OCI-LY3 (cell line): ENCODE measurements around the gene LSS.
A peak's percentile ranks its signal among the peaks of the same experiment; 100 is the strongest.
"Not testable (repeated sequence)": the region's sequence is repeated elsewhere in the genome, so short reads cannot be mapped to it uniquely, and the experiment has no call there.

Source experiments
- H2AFZ ChIP-seq: fragments of 200-600, 300-600 bp; shearing (Covaris generic); 2 replicates; pipeline ENCODE4 v1.6.0; 2014; ENCODE audit warnings: antibody characterized with exemption, low read depth, low read length
- H3K27ac ChIP-seq: fragments of 200-600, 300-600 bp; sonication (generic); 2 replicates; pipeline ENCODE4 v1.5.1; 2014; ENCODE audit warnings: mild to moderate bottlenecking, low read length, moderate library complexity, mixed read lengths
- H3K27me3 ChIP-seq: fragments of 200-600, 300-600 bp; sonication (generic); 2 replicates; pipeline ENCODE4 v1.6.1; 2014; ENCODE audit warnings: low read depth, low read length, mixed read lengths
- H3K36me3 ChIP-seq: fragments of 200-600, 300-600 bp; sonication (generic); replicated peaks from 2 replicates; pipeline ENCODE3; 2014; ENCODE audit warnings: low read depth, low read length, mixed read lengths
- H3K4me1 ChIP-seq: fragments of 300-600, 200-600 bp; sonication (generic); 2 replicates; pipeline ENCODE4 v1.6.1; 2014; ENCODE audit warnings: low read length, mixed read lengths
- H3K4me2 ChIP-seq: fragments of 200-600, 300-600 bp; sonication (generic); 2 replicates; pipeline ENCODE4 v1.6.1; 2014; ENCODE audit warnings: low read length, mixed read lengths
- H3K4me3 ChIP-seq: fragments of 300-600, 200-600 bp; sonication (generic); 2 replicates; pipeline ENCODE4 v1.5.1; 2014; ENCODE audit warnings: antibody characterized with exemption, mild to moderate bottlenecking, low read length, moderate library complexity
- H3K79me2 ChIP-seq: fragments of 300-600, 200-600 bp; shearing (Covaris generic); 2 replicates; pipeline ENCODE4 v1.6.1; 2014; ENCODE audit warnings: mild to moderate bottlenecking, low read length, mixed read lengths
- H3K9ac ChIP-seq: fragments of 300-600, 200-600 bp; shearing (Covaris generic); 2 replicates; pipeline ENCODE4 v1.6.0; 2014; ENCODE audit warnings: mild to moderate bottlenecking, low read length, moderate library complexity
- H3K9me3 ChIP-seq: fragments of 200-600, 300-600 bp; shearing (Covaris generic); 2 replicates; pipeline ENCODE4 v1.6.1; 2014; ENCODE audit warnings: low read length, mixed read lengths; ENCODE audit not compliant: insufficient read depth
- H4K20me1 ChIP-seq: fragments of 200-600, 300-600 bp; sonication (generic); 2 replicates; pipeline ENCODE4 v1.6.1; 2016; ENCODE audit warnings: low read length, mixed read lengths; ENCODE audit not compliant: insufficient read depth
- CTCF ChIP-seq: fragments of 200-600, 300-600 bp; sonication (generic); IDR thresholded peaks from 2 replicates; pipeline ENCODE4 v1.5.1; 2014; ENCODE audit warnings: antibody characterized with exemption, low read length, low read depth
- EZH2phosphoT487 ChIP-seq: fragments of 200-600 bp; shearing (Covaris generic); IDR thresholded peaks from 2 replicates; pipeline ENCODE4 v1.6.1; 2018; ENCODE audit warnings: antibody characterized with exemption, mixed run types, low read depth

The LSS gene

GRCh38 chr21:46187261-46187660 lies 41.3 kb downstream of the LSS start:
- H3K9me3 ChIP-seq: no peaks in the 10 kb centered on the region
- H3K9ac ChIP-seq: no peak overlapping the region
- H4K20me1 ChIP-seq: no peaks in the 10 kb centered on the region
- H3K4me2 ChIP-seq: no peak overlapping the region
- H3K4me1 ChIP-seq: no peaks in the 10 kb centered on the region
- no peaks in the 10 kb centered on the region for H3K79me2 ChIP-seq
- TF ChIP-seq CTCF (no peak), EZH2phosphoT487 (no peak)
- no peaks in the 10 kb centered on the region for H3K27me3 ChIP-seq
- no peak overlapping the region for H2AFZ ChIP-seq
- H3K27ac ChIP-seq: no peak overlapping the region
- H3K36me3 ChIP-seq: peaks cover 15% of the 10 kb centered on the region
- no peak overlapping the region for H3K4me3 ChIP-seq

GRCh38 chr21:46185716-46186115 lies 42.9 kb downstream of the LSS start:
- Histone ChIP-seq H3K9me3 (no peaks in the 10 kb centered on the region), H3K27ac (no peak overlapping the region), H3K79me2 (no peaks in the 10 kb centered on the region), H4K20me1 (no peaks in the 10 kb centered on the region), H3K4me1 (no peaks in the 10 kb centered on the region), H3K27me3 (no peaks in the 10 kb centered on the region), H3K4me2 (peak overlapping the region; percentile 56), H3K9ac (peak overlapping the region; percentile 40; the same call in 1 of the 2 replicates), H3K36me3 (peaks cover 8% of the 10 kb centered on the region), H2AFZ (no peak overlapping the region), H3K4me3 (peak overlapping the region; percentile 76)
- TF ChIP-seq CTCF (no peak), EZH2phosphoT487 (no peak)

- no peak overlapping the region for H2AFZ ChIP-seq
- H4K20me1 ChIP-seq: no peaks in the 10 kb centered on the region
- no peak for TF ChIP-seq CTCF
- TF ChIP-seq EZH2phosphoT487: no peak
- H3K79me2 ChIP-seq: no peaks in the 10 kb centered on the region
- peak overlapping the region; percentile 40 for H3K9ac ChIP-seq
- peak overlapping the region; percentile 56 for H3K4me2 ChIP-seq
- H3K9me3 ChIP-seq: no peaks in the 10 kb centered on the region
- H3K4me3 ChIP-seq: peak overlapping the region; percentile 76
- H3K4me1 ChIP-seq: no peaks in the 10 kb centered on the region
- no peaks in the 10 kb centered on the region for H3K27me3 ChIP-seq
- peaks cover 8% of the 10 kb centered on the region for H3K36me3 ChIP-seq
- H3K27ac ChIP-seq: no peak overlapping the region
Measured at GRCh38 chr21:46184625-46185555, 43.7 kb downstream of the LSS start.

GRCh38 chr21:46183910-46184624 lies 44.5 kb downstream of the LSS start, which contains the start of gene SPATC1L:
TSS of gene SPATC1L (minus strand) at chr21:46184459. CDS start at chr21:46182816, 1,643 bp downstream.
- no peak within 1 kb of the TSS for H3K27ac ChIP-seq

GRCh38 chr21:46183337-46183909 lies 45.2 kb downstream of the LSS start:
- H4K20me1 ChIP-seq, H3K4me1 ChIP-seq, H3K79me2 ChIP-seq, H3K27me3 ChIP-seq, H3K27ac ChIP-seq, H3K9me3 ChIP-seq, H3K9ac ChIP-seq, H2AFZ ChIP-seq, H3K36me3 ChIP-seq: not testable (repeated sequence)
- H3K4me3 ChIP-seq: peak overlapping the region; percentile 97
- H3K4me2 ChIP-seq: peak overlapping the region; percentile 85

More at GRCh38 chr21:46183910-46184624, 44.5 kb downstream of the LSS start, which contains the start of gene SPATC1L:
- Histone ChIP-seq H2AFZ (peak within 1 kb of the TSS; percentile 88; the same call in 1 of the 2 replicates), H4K20me1 (no peaks in the 10 kb centered on the region), H3K9me3 (no peaks in the 10 kb centered on the region), H3K4me1 (no peaks in the 10 kb centered on the region), H3K27me3 (no peaks in the 10 kb centered on the region), H3K4me3 (peak within 1 kb of the TSS; percentile 97), H3K79me2 (no peaks in the 10 kb centered on the region), H3K36me3 (peaks cover 8% of the 10 kb centered on the region), H3K4me2 (peak within 1 kb of the TSS; percentile 85), H3K9ac (peak within 1 kb of the TSS; percentile 73)
- TF ChIP-seq CTCF: no peak
- TF ChIP-seq EZH2phosphoT487: no peak
